HG03108 (cell line): ENCODE measurements around the gene HOXC5.
"Not testable (repeated sequence)": the region's sequence is repeated elsewhere in the genome, so short reads cannot be mapped to it uniquely, and the experiment has no call there.

Source experiments
- ATAC-seq: cut with Tn5 transposase; IDR thresholded peaks from one replicate; pipeline ENCODE4 v1.9.1; 2021; ENCODE audit warnings: moderate library complexity; ENCODE audit not compliant: unreplicated experiment

The HOXC5 gene

GRCh38 chr12:54060174-54060974, 27.5 kb downstream of the HOXC5 start:
- no peak for ATAC-seq

- ATAC-seq: no peak
Measured at GRCh38 chr12:54060975-54061778, 28.3 kb downstream of the HOXC5 start.

- ATAC-seq: no peak
Measured at GRCh38 chr12:54065677-54066076, 32.8 kb downstream of the HOXC5 start.

GRCh38 chr12:54066408-54066807, 33.6 kb downstream of the HOXC5 start:
- no peak for ATAC-seq

- ATAC-seq: no peak
Measured at GRCh38 chr12:54068418-54069070, 35.7 kb downstream of the HOXC5 start.

GRCh38 chr12:54071942-54072341, 39.1 kb downstream of the HOXC5 start:
- no peak for ATAC-seq

- no peak for ATAC-seq
Measured at GRCh38 chr12:54074308-54074707, 41.5 kb downstream of the HOXC5 start.

- no peak for ATAC-seq
Measured at GRCh38 chr12:54075409-54075808, 42.6 kb downstream of the HOXC5 start.

- ATAC-seq: no peak
Measured at GRCh38 chr12:54075974-54076373, 43.1 kb downstream of the HOXC5 start.

- ATAC-seq: not testable (repeated sequence)
Measured at GRCh38 chr12:54077843-54078242, 45.0 kb downstream of the HOXC5 start.

- not testable (repeated sequence) for ATAC-seq
Measured at GRCh38 chr12:54079115-54079514, 46.3 kb downstream of the HOXC5 start.

GRCh38 chr12:54080008-54080924, 47.4 kb downstream of the HOXC5 start:
- not testable (repeated sequence) for ATAC-seq

- ATAC-seq: not testable (repeated sequence)
Measured at GRCh38 chr12:54081053-54081514, 48.2 kb downstream of the HOXC5 start.

- ATAC-seq: not testable (repeated sequence)
Measured at GRCh38 chr12:54081581-54082396, 48.9 kb downstream of the HOXC5 start.

GRCh38 chr12:54082397-54082892, 49.6 kb downstream of the HOXC5 start:
- ATAC-seq: no peak
